ENCODE measurements around the gene EIF5A2. TPM values are rescaled to one million over a fixed set of nuclear protein-coding genes. Genes with fewer than 3 reads are reported as not detected.
A peak's percentile ranks its signal among the peaks of the same experiment; 100 is the strongest.

EIF5A2 gene
- total RNA-seq, 4 donors from 2014 or later: 1.8 to 37.4 (median 3.3) TPM

DNA sequence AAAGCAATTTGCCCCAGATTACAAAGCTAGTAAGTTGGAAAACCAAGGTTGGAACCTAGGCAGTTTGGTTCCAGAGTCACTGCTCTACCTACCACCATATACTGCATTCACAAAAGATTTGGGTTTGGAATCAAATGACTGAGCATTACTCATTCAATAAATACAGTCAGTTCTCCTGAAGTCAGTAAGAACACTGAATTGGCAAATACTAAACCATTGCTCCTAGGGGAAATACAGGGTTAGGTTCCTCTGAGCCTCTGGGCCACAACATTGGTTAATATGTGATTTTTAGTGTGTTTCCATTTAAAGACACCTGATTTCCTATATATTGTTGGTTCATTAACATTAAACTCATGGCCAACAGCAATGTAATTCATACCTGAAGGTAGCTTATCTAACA lies 2.1 kb upstream of the EIF5A2 start:
- in situ Hi-C loops (cut with MboI; ENCODE audit: low pct_ligation_motif_present in 1 of 4, low pct_unique_long_range_greater_than_20kb in 1 of 4, low sequenced_read_pairs in 3 of 4) (no loop called here), intact Hi-C loops (cut with DNase I; ENCODE audit: low total_unique reads) (no loop called here)
- Histone ChIP-seq H3K9me3 (peaks cover 0 to 6% of the 10 kb centered on the region in 2 donors), H3K4me1 (peaks cover 7 to 13% (median 11%) of the 10 kb centered on the region in 4 donors), H3K4me3 (no peak overlapping the region), H3K27me3 (no peaks in the 10 kb centered on the region), H3K27ac (no peak overlapping the region), H3K36me3 (no peaks in the 10 kb centered on the region)
- TF ChIP-seq, protein P1, sequence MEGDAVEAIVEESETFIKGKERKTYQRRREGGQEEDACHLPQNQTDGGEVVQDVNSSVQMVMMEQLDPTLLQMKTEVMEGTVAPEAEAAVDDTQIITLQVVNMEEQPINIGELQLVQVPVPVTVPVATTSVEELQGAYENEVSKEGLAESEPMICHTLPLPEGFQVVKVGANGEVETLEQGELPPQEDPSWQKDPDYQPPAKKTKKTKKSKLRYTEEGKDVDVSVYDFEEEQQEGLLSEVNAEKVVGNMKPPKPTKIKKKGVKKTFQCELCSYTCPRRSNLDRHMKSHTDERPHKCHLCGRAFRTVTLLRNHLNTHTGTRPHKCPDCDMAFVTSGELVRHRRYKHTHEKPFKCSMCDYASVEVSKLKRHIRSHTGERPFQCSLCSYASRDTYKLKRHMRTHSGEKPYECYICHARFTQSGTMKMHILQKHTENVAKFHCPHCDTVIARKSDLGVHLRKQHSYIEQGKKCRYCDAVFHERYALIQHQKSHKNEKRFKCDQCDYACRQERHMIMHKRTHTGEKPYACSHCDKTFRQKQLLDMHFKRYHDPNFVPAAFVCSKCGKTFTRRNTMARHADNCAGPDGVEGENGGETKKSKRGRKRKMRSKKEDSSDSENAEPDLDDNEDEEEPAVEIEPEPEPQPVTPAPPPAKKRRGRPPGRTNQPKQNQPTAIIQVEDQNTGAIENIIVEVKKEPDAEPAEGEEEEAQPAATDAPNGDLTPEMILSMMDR (IDR thresholded peaks at IDR 0.05): no peak
- no peak for TF ChIP-seq EP300 (IDR thresholded peaks at IDR 0.05; ENCODE audit: low read depth)
- DNase-seq: no peak

DNA sequence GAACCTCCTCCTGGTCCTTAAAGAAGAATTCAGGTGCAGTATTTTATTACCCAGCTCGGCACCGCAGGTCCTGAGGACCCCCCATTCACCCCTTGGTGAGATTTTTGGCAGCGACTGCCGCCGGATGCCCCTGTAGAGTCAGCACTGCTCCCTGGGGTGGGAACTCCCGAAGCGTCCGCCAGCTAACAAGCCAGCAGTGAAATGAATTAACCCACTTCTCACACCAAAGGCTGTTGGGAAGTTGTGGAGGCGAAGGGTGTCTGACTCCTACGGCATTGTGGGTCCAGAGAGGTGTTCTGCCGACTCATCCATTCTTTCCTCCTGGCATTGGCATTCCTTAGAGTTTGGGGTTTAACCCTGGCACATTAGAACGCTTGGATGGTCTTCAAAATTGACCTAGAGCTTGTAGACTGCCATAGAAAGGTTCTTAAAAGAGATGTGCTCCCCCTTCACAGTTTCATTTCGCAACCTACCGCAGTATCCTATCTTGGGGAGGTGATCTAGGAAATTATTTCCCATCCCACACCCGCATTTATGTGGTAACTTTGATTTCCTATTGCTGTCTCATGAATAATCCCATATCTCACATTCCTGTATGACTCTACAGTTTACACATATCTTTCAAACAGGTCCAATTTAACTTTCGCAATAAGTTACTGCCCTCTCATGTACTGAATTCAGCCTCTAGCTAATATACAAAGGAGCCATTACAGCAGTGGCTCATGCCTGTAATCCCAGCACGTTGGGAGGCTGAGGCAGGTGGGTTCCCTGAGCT lies 879 bp upstream of the EIF5A2 start:
- DNase-seq: no peak
- peak overlapping the region in 3 of 4 donors; percentile 65 to 69 (median 68) for H3K27ac ChIP-seq
- in situ Hi-C loops (cut with MboI; ENCODE audit: low pct_ligation_motif_present in 1 of 4, low pct_unique_long_range_greater_than_20kb in 1 of 4, low sequenced_read_pairs in 3 of 4): no loop called here

DNA sequence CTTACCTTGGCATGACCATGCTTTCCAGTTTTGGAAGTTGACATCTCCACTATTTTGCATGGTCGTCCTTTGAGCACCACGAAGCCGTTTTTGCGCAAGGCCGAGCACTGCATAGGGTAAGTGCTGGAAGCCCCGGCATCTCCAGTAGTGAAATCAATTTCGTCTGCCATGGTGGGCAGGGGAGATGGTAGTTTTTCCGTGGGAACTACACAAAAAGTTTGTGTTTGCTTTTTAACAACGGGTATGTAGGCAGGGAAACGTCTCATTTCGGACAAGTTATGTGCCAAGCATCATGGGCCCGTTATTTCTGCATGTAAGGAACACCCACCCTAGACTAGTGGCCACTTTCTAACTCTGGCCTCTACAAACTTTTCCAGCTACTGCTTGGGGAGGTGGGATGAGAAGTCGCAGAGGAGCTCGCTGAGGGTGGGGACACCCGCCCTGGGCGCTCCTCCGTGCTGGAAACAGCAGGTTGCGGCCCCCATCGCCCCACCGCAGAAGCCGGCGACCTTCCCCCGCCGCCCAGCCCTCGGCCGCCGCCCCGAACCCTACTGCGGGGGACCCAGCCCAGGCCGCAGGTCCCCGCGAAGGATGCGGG lies 701 bp downstream of the EIF5A2 start:
- Histone ChIP-seq H3K36me3 (no peaks in the 10 kb centered on the region), H3K4me3 (peak overlapping the region; percentile 24 to 72 (median 54)), H3K9me3 (peaks cover 0 to 6% of the 10 kb centered on the region in 2 donors), H3K27ac (peak overlapping the region; percentile 59 to 69 (median 64)), H3K4me1 (peaks cover 7 to 13% (median 11%) of the 10 kb centered on the region in 4 donors), H3K27me3 (no peaks in the 10 kb centered on the region)
- intact Hi-C loops (cut with DNase I; ENCODE audit: low total_unique reads): no loop called here
- no peak for DNase-seq
- in situ Hi-C loops (cut with MboI; ENCODE audit: low pct_ligation_motif_present in 1 of 4, low pct_unique_long_range_greater_than_20kb in 1 of 4, low sequenced_read_pairs in 3 of 4): no loop called here
- 13 to 43% methylated on average over 6 to 31 of the region's 33 CpGs for WGBS, 2 donors (ENCODE audit: low coverage in 1 of 2)
- TF ChIP-seq POLR2AphosphoS5 (IDR thresholded peaks at IDR 0.05): no peak
- TF ChIP-seq, protein P1 (IDR thresholded peaks at IDR 0.05): no peak

More for the DNA sequence above, 879 bp upstream of the EIF5A2 start:
- Histone ChIP-seq H3K4me3 (no peak overlapping the region), H3K27me3 (no peaks in the 10 kb centered on the region), H3K9me3 (peaks cover 0 to 6% of the 10 kb centered on the region in 2 donors), H3K36me3 (no peaks in the 10 kb centered on the region), H3K4me1 (peaks cover 7 to 13% (median 11%) of the 10 kb centered on the region in 4 donors)
- no peak for TF ChIP-seq EP300 (IDR thresholded peaks at IDR 0.05; ENCODE audit: low read depth)
- no peak for TF ChIP-seq POLR2A (IDR thresholded peaks at IDR 0.05)
- peak in 1 of 3 donors; percentile 31 for TF ChIP-seq POLR2AphosphoS5 (IDR thresholded peaks at IDR 0.05)
- TF ChIP-seq, protein P1 (IDR thresholded peaks at IDR 0.05): no peak
- intact Hi-C loops (cut with DNase I; ENCODE audit: low total_unique reads): no loop called here
- WGBS, 2 donors (ENCODE audit: low coverage in 1 of 2): 65 to 86% methylated on average over 5 to 14 of the region's 17 CpGs

DNA sequence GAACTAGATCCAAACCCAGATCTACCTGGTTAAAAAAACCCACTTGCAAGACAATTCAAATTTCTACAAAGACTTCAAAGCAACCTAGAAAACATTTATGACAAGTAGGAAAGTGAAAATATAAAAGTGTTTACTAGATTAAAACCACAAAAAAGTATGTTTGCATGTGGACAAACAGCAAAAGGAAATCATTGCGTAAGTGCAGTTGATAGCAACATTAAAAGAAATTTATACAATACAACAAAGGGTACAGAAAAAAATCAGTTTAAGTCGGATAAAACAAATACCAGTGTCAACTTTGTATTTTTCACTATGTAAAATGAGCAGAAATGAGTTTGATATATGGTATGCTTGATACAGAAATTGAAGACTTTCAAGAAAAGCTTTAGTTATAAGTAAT lies 2.6 kb downstream of the EIF5A2 start:
- TF ChIP-seq EP300 (IDR thresholded peaks at IDR 0.05; ENCODE audit: low read depth): no peak
- TF ChIP-seq, protein P1 (IDR thresholded peaks at IDR 0.05): no peak
- no peak for TF ChIP-seq POLR2AphosphoS5 (IDR thresholded peaks at IDR 0.05)
- no peak for TF ChIP-seq POLR2A (IDR thresholded peaks at IDR 0.05)
- WGBS, 2 donors (ENCODE audit: low coverage in 1 of 2): 84 to 95% methylated on average over 2 of the region's 2 CpGs

More for the DNA sequence above, 2.6 kb downstream of the EIF5A2 start:
- in situ Hi-C loops (cut with MboI; ENCODE audit: low pct_ligation_motif_present in 1 of 4, low pct_unique_long_range_greater_than_20kb in 1 of 4, low sequenced_read_pairs in 3 of 4) (no loop called here), intact Hi-C loops (cut with DNase I; ENCODE audit: low total_unique reads) (no loop called here)
- Histone ChIP-seq H3K36me3 (no peaks in the 10 kb centered on the region), H3K4me1 (peaks cover 7 to 13% (median 11%) of the 10 kb centered on the region in 4 donors), H3K27ac (no peak overlapping the region), H3K27me3 (no peaks in the 10 kb centered on the region), H3K9me3 (peaks cover 0 to 5% of the 10 kb centered on the region in 2 donors), H3K4me3 (no peak overlapping the region)
- DNase-seq: no peak

All from transverse colon (tissue), 4 donors.